Inflammatory macrophage (primary cell): ENCODE results near the gene ADAM8.
A peak's percentile ranks its signal among the peaks of the same experiment; 100 is the strongest.

Experiments used
- DNase-seq, 2 donors: peaks; one replicate each; pipeline ENCODE4 v3.0.0-alpha.2; 2020 to 2022

ADAM8 gene

DNA sequence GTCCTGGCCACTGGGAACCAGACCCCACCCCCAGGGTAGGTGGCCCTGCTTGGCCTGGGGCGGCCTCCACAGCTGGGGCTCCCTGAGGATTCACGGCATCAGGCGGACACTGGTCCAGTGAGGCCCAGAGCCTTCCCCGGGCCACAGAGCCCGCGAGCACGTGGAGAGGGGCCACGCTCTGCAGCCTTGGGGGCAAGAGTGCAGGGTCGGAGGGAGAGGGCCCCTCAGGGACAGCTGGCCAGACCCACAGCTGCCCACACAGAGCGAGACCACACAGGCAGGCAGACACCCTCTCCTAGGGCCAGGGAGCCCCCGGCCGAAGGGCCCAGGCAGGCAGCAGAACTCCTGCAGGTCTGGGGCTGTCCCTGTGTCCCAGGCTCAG, 28.3 kb downstream of the ADAM8 start:
- no peak for DNase-seq

DNA sequence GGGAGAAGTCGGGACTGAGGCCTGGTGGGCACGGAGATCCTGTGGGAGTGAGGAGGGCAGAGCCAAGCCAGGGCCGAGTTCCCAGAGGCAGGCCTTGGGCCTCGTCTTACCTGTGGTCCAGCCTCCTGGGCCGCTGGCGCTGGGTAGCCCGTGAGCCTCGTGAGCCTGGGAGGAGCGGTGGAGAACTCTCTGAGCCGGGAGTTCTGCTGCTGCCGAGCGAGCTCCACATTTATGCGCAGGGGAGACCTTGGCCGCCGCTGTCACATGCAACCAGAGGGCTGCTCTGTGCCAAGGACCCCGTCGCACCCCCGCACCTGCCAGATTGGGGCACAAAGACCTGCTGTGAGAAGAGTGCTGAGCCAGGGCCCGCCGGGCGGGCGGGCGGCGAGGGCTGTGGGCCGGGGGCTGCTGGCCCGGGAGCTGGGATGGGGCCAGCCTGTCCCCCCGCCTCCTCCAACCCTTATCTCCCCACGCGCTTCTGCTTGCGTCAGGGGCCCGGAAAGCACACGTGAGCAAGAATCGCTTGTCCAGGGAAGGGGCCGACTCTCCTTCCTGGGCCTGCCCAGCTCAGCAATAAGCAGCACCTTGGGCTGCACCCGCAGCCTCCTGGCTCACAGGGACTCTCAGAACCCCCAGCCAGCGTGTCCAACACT, 28.9 kb downstream of the ADAM8 start:
- DNase-seq = no peak

DNA sequence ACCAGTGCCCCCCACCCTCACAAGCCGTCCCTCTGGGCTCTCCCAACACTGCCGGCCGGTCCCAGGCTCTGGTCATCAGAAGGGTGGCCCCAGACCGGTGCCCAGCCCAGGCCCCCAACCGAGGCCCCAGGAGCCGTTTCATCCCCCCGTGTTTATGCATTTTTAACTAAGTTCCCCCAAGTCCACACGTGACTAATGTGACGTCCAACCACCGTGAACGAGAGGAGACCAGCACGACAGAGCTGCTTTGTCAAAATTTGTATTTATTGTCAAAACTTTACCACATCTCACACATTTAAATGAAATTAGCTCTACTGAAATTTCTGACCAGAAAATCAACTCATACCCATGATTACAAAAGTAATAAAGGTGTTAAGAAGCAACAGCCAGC, 30.4 kb downstream of the ADAM8 start:
- DNase-seq = no peak

DNA sequence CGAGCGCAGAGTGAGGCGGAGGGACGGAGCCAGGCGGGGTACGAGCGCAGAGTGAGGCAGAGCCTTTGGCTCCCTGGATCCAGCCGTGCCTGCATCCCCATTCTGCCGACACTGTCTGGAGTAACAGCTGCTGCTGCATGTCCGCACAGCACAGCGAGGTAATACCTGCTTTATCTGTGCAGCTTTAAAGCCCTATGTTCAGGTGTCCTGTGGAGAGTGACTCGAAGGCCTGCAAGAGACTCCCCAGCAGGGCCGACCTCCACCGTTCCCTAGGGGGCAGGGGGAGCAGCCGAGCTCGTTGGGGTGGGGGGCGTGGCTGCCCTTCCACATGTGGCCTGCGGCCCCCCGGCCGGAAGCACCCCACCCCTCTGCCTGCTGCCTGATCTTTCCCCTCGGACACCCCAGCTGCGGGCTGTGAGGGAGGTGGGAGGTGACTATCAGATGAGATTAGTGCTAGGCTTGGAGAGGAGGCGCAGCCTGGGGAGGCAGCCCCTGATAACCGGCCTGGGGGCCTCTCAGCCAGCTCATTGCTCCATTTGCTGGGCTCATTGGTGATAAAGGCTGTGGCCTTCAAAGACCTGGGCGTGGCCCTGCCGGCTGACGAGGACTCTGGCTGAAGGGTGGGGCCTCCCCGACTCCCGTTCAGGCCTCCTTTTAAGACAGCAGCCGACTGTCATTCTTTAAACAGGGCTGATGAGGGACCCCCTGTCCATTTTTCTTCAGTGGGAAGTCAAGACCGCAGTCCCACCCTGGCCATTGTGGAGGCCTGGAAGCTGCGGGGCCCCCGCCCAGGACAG, 31.0 kb downstream of the ADAM8 start:
- DNase-seq = no peak

DNA sequence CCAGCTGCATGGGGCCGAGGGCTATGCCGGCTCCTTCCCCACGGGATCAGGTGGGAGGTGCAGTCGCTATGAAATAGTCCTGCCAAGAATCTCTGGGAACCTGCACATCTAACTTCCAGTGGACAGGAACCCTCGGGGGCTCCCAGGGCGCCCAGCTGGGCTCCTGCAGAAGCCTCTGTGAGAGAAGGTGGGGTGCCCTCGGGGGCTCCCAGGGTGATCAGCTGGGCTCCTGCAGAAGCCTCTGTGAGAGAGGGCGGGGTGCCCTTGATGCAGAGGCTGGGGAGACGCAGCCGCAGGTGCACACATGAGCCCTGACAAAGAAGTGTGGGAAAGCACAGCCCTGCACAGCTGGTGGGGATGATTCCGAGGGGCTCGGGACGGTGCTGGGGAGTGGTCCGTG, 33.1 kb downstream of the ADAM8 start:
- no peak for DNase-seq

DNA sequence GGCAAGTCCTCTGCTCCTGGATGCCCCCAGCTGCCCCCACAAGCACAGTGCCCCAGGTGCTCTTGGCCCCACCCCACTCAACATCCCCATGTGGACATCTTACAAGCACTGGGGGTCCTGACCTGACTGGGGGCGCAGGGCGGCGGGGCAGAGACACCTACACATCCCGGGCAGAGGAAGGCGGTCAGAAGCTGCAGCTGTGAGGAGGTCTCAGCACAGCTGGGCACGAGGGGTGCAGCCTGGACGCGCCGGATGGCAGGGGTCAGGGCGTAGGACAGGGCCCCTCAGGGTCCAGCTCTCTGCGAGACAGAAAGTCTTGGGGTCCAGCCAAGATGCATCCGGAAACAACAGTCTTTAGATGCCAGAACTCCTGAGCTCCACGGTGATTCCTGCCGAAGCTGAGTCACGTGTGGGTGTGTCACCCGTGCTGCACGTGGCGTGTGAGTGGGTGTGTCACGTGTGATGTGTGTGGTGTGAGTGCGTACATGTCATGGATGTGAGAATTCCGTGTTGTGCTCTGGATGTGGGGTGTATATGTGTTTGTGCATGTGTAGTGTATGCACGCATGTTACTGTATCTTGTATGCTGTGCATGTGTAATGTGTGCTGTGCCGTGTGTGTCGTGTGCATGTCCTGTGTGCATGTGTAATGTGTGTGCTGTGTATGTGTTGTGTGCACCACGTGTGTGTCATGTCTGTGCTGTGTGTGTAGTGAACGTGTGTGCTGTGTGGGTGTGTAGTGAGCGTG, 33.9 kb downstream of the ADAM8 start:
- DNase-seq = no peak

DNA sequence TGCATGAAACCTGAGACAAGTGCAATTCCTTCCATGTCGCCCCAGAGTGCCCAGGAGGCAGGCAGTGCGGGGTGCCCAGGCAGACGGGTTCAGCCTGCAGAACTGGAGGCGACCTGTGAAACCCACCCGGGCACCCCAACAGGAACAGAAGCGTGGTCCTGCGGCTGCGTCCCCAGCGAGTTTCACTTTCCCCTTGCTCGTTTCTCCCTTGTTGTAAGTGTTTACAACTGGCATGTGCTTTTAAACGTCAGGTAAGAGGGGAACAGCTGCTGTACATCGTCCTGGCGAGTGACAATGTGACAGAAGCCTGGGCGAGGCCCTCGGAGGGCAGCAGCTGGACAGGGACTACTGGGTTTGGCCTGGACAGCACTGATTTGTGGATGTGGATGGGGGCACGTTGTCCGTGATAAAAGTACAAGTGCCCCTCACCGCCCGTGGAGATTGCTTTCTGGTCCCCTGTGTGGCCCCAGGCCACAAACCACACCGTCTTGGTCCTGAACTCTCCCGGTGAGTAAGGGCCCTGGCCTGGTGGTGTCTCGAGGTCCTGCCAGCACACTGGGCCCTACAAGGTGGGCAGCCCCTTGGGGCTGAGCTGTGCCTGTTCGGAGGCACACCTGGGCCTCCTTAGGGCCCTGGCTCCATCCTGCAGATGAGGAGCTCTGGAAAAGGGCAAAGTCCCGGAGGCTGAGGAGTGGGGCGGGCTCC, 35.0 kb downstream of the ADAM8 start:
- DNase-seq = peak in 1 of 2 donors; percentile 11

DNA sequence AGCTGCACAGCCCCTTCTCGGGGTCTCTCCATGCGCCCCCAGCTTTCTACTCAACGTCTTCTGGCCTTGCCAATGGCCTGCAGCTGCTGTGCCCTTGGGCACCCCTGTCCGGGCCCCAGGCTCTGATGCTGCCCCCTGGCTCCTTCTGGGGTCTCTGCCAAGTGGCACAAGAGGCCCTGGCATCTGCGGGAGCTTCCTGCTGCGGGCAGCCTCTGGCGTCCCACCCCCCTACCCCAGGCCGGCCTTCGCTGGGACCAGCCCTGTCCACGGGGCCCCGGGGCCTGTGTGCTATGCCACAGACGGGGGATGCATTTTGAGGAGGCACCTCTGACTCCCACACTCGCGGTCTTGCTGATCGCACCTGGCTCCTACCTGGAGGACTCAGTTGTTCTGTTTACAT, 36.7 kb downstream of the ADAM8 start:
- no peak for DNase-seq

DNA sequence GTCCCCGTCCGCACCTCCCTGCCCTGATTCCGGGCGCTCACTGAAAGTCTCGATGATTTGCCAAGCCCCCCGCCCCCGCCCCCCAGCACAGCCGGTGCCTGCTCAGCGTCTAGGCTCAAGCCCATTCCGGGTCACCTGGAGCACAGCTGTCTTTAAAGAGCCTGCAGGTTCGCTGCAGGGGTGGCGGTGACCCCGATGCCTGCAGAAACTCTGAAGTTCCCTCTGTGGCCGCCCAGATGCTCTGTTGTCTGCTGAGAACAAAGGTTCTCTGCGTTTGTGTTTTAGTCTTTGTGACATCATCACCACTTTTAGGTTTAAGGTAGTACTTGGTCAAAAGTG, 38.2 kb downstream of the ADAM8 start:
- no peak for DNase-seq

DNA sequence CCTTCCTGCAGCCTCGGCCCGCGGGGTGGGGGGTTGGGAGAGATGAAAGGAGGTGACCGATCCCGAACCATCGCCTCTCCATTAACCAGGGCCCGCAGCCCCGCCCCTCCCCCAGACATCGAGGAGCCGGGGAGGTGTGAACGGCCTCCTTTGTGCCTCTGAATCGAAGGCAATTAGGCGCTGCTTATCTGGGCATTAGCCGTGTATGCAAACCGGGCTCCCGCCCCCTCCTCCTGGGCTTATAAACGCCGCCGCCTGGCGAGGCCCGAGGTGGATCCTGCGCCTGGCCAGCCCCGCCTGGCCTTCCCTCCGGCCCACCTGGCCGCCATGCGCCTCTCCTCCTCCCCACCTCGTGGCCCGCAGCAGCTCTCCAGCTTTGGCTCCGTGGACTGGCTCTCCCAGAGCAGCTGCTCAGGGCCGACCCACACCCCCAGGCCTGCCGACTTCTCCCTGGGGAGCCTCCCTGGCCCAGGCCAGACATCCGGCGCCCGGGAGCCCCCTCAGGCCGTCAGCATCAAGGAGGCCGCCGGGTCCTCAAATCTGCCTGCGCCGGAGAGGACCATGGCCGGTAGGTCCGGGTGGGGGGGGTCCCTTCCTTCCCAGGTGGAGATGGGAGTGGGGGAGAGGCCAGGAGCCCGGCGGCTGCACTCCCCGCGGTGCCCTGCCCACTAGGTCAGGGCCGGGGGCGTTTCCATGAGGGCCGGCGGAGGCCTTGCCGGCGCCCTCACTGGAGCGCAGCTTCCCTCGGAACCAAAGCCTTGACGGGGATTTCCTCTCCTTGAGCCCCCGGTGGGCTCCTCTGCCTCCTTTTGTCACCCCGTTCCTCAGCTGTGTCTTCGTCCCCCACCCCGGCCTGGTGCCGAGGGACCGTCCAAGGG, 38.8 kb downstream of the ADAM8 start, which contains the start of gene VENTX:
TSS of gene VENTX (plus strand) at position 268 of the 878 bp plus-strand sequence. CDS start at position 328, 60 bp downstream.
- no peak for DNase-seq

DNA sequence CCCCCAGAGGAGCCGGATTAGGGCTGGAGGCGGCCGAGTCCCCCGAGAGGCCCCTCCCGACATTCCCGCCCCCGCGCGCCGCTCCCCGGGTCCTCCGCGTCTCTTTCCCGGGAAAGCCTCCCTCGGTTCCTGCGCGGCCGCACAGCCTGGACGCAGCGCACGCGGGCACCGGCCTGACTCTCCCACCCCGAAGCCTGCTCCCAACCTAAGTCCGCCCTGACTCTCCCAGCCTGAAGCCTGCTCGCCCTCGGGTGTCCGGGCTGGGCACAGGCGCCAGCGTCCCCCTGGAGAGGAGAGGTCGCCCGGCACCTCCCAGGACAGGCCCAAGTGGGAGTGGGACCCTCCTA, 39.5 kb downstream of the ADAM8 start:
- DNase-seq = no peak

DNA sequence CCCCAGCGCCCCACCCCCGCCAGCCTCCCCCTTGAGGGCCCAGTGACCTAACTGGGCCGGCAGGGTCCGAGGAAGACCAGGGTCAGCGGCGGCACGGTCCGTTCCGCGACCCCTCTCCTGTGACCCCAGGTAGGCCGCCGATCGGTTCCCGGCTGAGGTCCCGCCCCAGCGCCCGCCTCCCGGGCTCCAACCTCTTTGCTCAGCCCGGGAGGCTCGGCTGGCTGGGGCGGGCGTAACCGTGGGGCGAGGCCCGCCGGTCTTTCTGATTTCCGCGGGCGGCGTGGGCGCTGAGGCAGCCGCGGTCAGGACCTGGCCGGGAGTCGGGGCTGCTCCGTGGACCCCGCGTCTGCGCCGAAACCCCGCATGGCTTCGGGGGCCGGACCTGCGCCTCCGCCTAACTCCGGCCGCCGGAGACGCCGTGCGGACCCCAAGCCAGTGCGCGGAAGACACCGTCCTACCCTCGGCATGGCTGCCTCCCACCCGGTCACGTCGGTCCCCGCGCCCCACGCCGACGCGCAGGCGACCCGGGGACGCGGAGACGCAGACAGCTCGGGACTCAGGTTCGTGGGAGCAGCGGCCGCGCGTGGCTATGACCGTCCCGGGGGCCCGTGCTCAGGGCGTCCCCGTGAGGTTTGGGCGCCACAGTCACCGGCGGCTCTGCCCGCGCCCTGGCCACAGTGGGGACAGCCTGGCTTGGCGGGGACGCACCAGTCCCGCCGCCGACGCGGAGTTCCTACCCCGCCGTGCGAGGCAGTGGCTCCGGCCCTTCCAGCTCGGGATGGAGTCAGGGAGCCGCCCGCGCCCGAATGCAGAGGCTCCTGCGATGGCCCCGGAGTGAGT, 40.0 kb downstream of the ADAM8 start:
- no peak for DNase-seq

DNA sequence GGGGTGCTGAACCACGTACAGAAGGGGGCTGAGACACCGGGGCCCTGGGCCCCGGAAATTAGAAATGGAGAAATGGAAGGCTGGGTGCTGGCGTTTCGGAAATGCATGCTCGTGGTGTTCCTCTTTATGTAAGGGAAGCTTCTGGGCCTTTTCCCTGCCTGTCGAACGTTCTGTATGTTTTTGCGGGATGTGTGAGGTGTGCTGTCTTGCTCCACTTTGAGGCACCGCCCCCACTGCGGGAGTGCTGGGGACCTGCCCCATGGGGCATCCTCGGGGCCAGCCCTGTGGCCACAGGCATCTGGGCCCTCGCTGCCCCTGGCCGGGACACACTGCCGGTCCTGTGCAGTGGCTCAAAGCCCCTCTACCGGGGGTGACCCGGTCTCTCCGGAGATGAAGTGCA, 40.7 kb downstream of the ADAM8 start:
- DNase-seq = peak; percentile 35 to 50

DNA sequence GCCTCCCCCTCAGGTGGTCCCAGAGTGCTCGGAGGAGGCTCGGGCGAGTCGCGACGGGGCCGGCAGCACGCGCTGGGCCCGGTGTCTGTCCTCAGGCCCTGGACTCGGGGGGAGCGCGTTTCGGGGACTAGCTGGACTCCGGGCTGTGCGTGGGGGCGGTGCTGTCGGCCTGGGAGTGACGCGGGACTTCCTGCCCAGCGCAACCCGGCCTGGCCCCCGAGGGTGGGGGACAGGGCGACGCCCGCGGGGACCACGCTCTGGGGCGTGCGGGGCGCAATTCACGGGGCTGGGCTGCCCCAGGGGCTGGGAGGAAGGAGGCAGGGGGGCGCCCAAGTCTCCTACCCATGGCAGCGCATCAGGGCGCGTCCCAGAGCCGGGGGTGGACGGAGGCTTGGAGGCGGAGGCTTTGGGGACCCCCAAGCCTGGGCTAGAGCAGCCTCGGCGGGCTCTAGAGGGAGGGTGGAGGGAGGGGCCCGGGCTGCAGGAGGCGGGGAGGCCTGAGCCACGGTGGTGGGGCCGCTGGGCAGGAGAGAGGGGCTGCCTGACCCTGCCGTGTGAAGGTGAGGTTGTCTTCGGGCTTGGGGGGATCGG, 41.3 kb downstream of the ADAM8 start:
- peak in 1 of 2 donors; percentile 9 for DNase-seq

DNA sequence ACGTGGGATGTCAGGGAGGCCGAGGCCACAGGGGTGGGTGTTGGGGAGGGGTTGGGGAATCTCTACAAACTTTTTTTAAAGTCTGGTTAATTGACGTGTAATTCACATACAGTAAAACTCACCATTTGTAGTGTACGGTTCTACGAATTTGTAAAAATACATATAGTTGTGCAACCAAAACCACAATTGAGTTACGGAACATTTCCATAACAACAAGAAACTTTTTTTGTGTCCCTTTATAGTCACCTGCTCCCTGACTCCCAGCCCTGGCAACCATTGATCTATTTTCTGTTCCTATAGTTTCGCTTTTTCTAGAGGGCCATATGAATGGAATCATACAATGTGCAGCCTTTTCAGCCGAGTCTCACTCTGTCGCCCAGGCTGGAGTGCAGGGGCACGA, 41.9 kb downstream of the ADAM8 start:
- DNase-seq = peak; percentile 7 to 59

DNA sequence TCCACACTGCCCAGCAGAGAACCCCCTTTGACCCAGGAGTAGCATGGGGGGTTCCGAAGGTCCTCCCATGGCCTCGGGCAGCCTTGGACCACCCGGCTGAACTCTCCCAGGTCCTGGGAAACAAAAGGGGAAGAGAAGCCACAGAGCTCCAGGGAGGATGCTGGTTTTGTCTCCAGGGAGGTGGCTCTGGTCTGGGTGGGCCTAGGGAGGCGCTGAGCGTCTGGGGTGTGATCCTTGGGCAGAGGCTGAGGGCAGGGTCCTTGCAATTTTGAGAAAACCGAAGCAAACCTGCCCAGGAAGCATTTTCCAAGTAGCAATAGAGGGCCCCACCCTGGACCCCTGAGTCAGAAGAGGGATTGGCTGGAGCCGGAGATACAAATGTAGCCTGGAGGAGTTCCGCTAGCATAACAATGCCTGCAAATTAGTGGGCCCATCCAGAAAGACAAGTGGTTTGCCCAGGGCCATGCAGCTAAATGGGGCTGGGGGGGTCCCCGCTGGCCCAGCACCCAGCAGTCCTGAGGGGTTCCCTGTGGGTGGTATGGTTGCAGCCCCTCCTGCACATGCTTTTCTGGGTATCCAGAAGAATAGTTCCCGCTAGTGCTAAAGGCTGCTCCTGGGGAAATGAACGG, 44.6 kb downstream of the ADAM8 start:
- DNase-seq = no peak

DNA sequence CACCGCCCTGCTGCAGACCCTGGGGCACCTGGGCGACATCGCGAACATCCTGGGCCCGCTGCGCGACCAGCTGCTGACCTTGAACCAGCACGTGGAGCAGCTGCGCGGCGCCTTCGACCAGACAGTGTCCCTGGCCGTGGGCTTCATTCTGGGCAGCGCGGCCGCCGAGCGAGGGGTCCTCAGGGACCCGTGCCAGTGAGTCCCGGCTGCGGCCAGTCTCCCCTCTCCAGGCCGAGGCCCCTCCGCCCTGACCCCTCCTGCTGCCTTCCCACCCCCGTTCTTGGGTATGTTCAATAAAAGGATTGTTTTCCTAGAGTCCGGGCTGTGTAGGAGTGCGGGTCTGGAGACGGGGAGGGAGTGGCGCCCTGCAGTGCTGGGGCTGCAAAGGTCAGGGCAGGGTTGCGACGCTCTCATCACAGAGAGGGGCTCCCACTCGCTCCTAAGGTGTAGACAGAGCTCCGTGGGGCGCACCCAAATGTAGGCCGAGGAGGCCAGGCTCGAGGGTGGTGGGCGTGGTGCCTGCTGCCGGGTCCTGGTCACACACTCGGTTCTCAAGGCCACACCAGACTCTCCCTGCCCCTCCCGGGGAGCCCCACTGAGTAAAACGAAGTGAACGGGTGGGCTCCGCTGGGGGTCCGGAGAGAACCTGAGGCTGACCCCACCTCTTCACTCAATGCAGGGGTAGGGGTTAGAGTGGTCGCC, 45.3 kb downstream of the ADAM8 start:
- DNase-seq = no peak

DNA sequence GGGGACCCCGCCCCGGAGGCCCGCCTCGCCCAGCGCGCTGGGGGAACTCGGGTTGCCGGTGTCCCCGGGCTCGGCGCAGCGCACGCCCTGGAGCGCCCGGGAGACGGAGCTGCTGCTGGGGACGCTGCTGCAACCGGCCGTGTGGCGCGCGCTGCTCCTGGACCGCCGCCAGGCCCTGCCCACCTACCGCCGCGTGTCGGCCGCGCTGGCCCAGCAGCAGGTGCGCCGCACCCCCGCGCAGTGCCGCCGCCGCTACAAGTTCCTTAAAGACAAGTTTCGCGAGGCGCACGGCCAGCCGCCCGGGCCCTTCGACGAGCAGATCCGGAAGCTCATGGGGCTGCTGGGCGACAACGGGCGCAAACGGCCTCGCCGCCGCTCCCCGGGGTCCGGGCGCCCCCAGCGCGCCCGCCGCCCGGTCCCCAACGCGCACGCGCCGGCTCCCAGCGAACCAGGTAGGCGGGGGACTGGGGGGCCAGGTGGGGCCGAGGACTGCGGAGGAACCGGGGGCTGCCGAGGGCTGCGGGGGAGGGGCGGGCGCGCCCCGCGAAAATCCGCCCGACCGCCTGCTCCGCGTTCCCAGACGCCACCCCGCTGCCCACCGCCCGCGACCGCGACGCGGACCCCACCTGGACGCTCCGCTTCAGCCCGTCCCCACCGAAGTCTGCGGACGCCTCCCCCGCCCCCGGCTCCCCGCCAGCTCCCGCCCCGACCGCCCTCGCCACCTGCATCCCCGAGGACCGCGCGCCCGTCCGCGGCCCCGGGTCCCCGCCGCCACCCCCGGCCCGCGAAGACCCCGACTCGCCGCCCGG, 46.1 kb downstream of the ADAM8 start:
- peak; percentile 45 to 58 for DNase-seq

DNA sequence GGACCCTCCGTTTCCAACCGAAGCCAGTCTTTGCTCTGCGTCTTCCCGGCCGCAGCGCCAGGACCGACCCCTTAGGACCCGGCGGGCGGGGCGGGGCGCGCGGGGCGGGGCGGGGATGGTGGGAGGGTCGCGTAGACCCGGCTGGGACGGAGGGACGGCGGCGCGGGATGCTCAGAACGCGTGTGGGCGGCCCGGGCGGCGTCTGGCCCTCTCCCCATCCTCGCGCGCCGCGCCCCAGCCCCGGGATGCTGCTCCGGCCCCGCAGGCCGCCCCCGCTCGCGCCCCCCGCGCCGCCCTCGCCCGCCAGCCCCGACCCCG, 46.7 kb downstream of the ADAM8 start, which contains the start of gene UTF1:
TSS of gene UTF1 (plus strand) at position 174 of the 318 bp plus-strand sequence. CDS start at position 246, 72 bp downstream.
- DNase-seq = no peak
